Measurements from ENCODE around the gene CLCF1.

- no peak for TF ChIP-seq CTCF (IDR thresholded peaks at IDR 0.05; ENCODE audit: low read depth, low read length, poor library complexity, severe bottlenecking)
- no peak for TF ChIP-seq EZH2phosphoT487 (IDR thresholded peaks at IDR 0.05; ENCODE audit: borderline replicate concordance, low read length)
Observed at GRCh38 chr11:67398661-67399563, 25.5 kb upstream of the CLCF1 start.
